ENCODE data around the gene CAMK2N2.
A peak's percentile ranks its signal among the peaks of the same experiment; 100 is the strongest.

DNA sequence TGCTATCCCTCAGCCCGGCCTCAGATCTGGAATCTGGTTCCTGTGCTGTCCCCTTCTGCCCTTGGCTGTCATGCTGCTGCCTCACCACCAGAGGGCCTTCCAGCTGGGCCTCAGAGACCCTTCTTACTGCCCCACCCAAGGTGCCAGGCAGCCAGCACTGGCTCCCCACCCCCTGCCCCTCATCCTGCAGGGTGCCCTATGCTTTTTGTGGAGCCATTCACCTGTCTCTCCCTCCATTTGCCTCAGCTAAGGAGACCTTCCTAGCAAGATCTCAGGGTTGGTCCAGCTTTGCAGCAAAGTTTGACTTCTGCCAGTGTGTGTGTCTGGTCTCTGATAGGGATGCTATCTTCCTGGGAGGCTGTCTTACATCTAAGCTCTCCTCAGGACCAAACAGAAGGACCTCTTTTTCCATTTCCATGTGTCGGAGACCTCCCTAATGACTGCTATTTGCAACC lies 33.8 kb downstream of the CAMK2N2 start:
- TF ChIP-seq, protein P1, sequence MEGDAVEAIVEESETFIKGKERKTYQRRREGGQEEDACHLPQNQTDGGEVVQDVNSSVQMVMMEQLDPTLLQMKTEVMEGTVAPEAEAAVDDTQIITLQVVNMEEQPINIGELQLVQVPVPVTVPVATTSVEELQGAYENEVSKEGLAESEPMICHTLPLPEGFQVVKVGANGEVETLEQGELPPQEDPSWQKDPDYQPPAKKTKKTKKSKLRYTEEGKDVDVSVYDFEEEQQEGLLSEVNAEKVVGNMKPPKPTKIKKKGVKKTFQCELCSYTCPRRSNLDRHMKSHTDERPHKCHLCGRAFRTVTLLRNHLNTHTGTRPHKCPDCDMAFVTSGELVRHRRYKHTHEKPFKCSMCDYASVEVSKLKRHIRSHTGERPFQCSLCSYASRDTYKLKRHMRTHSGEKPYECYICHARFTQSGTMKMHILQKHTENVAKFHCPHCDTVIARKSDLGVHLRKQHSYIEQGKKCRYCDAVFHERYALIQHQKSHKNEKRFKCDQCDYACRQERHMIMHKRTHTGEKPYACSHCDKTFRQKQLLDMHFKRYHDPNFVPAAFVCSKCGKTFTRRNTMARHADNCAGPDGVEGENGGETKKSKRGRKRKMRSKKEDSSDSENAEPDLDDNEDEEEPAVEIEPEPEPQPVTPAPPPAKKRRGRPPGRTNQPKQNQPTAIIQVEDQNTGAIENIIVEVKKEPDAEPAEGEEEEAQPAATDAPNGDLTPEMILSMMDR (conservative IDR thresholded peaks at IDR 0.05), result peak; percentile 100
- no peak for TF ChIP-seq EZH2 (IDR thresholded peaks at IDR 0.05; ENCODE audit: low read depth)
